Tibial artery (tissue), 4 donors: ENCODE data around the gene TRIP11.

ENCODE experiments used
- DNase-seq, 2 donors: peaks; one replicate each; pipeline ENCODE4 v3.0.0-alpha.2; 2019
- H3K27ac ChIP-seq, 2 donors: fragments of 200-600 bp; sonication (generic) in 1 of 2; 1 replicate in 1 of 2; 2 replicates in 1 of 2; pipeline ENCODE4 v1.5.1; 2018 to 2019; ENCODE audit warnings: mild to moderate bottlenecking in 1 of 2
- H3K27me3 ChIP-seq, 2 donors: fragments of 200-600 bp; sonication (generic) in 1 of 2; one replicate each; pipeline versions ENCODE4 v1.5.1 to v1.6.0; 2016 to 2019
- H3K36me3 ChIP-seq, 3 donors: fragments of 200-600 bp; sonication (generic) in 2 of 3; one replicate each; pipeline ENCODE4 v1.5.1; 2016 to 2019; ENCODE audit warnings: mild to moderate bottlenecking in 2 of 3
- H3K4me1 ChIP-seq, 4 donors: fragments of 200-600 bp; sonication (generic) in 2 of 4; 1 replicate in 3 of 4; 2 replicates in 1 of 4; pipeline ENCODE4 v1.5.1; 2016 to 2019
- H3K4me3 ChIP-seq, 2 donors: fragments of 200-600 bp; sonication (generic) in 1 of 2; 1 replicate in 1 of 2; 2 replicates in 1 of 2; pipeline ENCODE4 v1.5.1; 2018 to 2019; ENCODE audit warnings: mild to moderate bottlenecking in 2 of 2
- H3K9me3 ChIP-seq, 3 donors: fragments of 200-600 bp; sonication (generic) in 1 of 3; one replicate each; pipeline ENCODE4 v1.5.1; 2016 to 2019
- CTCF ChIP-seq, 2 experiments: fragments of 200-600 bp in 1 of 2; fragments of 450-650 bp in 1 of 2; IDR thresholded peaks; one replicate each; pipeline ENCODE4 v1.5.1; 2017 to 2019; ENCODE audit warnings: antibody characterized with exemption in 2 of 2, mild to moderate bottlenecking in 1 of 2, moderate library complexity in 1 of 2
- intact Hi-C: fragments of 100-400 bp; cut with DNase I; formaldehyde crosslinking; loops from one replicate; pipeline ENCODE4 v1.15.0; 2023; ENCODE audit warnings: low total_unique reads

The TRIP11 gene

GRCh38 chr14:91940209-91940608 is 99.7 kb downstream of the TRIP11 start:
- Histone ChIP-seq H3K4me1 (peaks cover 0 to 52% (median 8%) of the 10 kb centered on the region in 4 donors), H3K27ac (no peak overlapping the region), H3K4me3 (no peak overlapping the region), H3K27me3 (no peaks in the 10 kb centered on the region), H3K9me3 (no peaks in the 10 kb centered on the region), H3K36me3 (peaks cover 44 to 50% (median 49%) of the 10 kb centered on the region in 3 donors)
- no peak for TF ChIP-seq CTCF (IDR thresholded peaks at IDR 0.05)
- intact Hi-C loops = no loop called here
- no peak for DNase-seq

DNA sequence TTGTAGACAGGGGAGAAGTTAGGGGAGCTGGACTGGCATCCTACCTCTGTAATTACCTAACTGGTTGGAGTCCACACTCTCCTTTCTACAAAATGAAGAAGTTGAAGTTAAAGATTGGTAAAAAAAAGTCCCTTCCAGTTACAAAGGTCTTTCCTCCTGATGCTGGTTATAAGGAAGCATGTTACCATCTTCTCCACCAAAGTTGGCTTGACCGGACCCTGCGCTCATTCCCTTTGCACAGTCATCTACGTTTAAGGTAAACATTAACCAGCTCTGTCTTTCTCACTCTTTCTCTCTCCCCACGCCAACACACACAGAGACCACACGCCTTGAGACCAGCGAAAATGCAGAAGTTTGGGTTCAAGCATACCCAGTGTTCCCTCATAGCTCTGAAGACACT is 104.3 kb downstream of the TRIP11 start:
- no peaks in the 10 kb centered on the region for H3K27me3 ChIP-seq
- no peak for TF ChIP-seq CTCF (IDR thresholded peaks at IDR 0.05)
- peak in 1 of 2 donors; percentile 24 for DNase-seq
- H3K27ac ChIP-seq = no peak overlapping the region
- peaks cover 0 to 41% (median 21%) of the 10 kb centered on the region in 4 donors for H3K4me1 ChIP-seq
- peaks cover 35 to 58% (median 55%) of the 10 kb centered on the region in 3 donors for H3K36me3 ChIP-seq
- intact Hi-C loops = no loop called here
- H3K9me3 ChIP-seq = no peaks in the 10 kb centered on the region
- H3K4me3 ChIP-seq = no peak overlapping the region

DNA sequence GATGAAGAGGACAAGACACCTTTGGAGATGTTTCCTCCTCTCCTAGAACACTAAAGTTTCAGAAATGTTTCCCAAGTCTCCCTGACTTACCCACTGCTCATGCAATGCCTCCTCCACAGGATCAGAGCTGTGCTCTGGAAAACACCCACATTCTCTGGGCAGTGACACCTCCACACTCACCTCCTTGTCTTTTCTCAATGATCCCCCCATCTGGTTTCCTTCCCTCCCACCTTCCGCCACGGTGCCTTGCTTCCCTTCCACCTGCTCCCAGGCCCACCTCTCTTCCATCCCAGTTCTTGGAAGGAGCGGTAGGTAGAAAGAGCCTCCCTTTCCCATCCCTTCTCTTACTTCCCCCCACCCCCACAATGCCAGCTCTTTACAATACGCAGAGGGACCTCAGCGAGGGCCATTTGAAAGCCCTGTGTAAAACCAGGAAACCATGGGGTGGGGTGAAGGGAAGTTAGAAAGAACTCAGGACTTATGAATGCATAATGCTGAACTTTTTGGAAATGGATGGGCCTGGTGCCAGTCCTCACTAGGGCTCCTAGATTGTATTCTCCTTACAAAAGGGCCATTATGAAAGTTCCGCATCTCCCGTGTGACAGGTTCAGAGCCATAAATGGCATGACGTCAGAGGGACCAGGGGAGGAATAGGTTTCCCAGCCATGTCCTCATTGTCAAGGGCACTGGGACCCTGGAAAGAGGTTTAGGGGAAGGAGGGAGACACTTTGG is 105.1 kb downstream of the TRIP11 start:
- H3K27ac ChIP-seq = peak overlapping the region in 1 of 2 donors; percentile 12
- H3K27me3 ChIP-seq = no peaks in the 10 kb centered on the region
- DNase-seq = peak in 1 of 2 donors; percentile 48
- H3K4me3 ChIP-seq = no peak overlapping the region
- no peak for TF ChIP-seq CTCF (IDR thresholded peaks at IDR 0.05)
- H3K9me3 ChIP-seq = no peaks in the 10 kb centered on the region
- H3K4me1 ChIP-seq = peaks cover 0 to 50% (median 29%) of the 10 kb centered on the region in 4 donors
- intact Hi-C loops = no loop called here
- H3K36me3 ChIP-seq = peaks cover 27 to 51% (median 46%) of the 10 kb centered on the region in 3 donors

DNA sequence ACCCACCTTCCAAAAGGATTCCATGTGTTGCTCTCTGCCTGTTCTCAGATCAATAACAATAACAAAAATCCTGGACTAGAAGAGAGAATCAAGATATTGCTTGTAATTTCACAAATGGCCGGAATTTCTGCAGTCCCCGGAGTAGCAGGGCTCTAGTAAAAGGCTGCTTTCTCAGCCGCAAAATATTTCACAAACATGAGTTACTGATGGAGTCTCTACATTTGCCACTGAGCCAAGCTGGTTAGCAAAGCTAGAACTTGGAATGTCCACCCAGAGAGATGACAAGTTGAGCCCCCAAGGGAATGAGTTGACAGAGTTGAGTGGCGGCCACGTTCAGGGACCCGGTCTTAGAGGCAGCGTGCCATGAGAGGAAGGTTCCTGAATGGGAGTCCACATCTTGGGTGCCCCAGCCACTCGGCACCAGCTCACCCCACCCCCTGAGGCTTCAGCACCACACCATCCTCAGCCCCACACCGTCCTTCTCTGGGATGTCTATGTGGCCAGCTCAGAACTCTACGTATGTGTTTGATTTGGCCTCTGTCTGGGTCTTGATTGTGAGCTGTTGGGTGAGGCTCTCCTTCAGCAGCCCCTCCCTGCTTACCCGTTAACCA is 108.3 kb downstream of the TRIP11 start:
- Histone ChIP-seq H3K36me3 (peaks cover 10 to 31% (median 29%) of the 10 kb centered on the region in 3 donors), H3K4me3 (no peak overlapping the region), H3K9me3 (no peaks in the 10 kb centered on the region), H3K4me1 (peaks cover 0 to 69% (median 55%) of the 10 kb centered on the region in 4 donors), H3K27ac (peak overlapping the region; percentile 70 to 71), H3K27me3 (no peaks in the 10 kb centered on the region)
- TF ChIP-seq CTCF (IDR thresholded peaks at IDR 0.05) = no peak
- DNase-seq = peak; percentile 35 to 86
- intact Hi-C loops = no loop called here

DNA sequence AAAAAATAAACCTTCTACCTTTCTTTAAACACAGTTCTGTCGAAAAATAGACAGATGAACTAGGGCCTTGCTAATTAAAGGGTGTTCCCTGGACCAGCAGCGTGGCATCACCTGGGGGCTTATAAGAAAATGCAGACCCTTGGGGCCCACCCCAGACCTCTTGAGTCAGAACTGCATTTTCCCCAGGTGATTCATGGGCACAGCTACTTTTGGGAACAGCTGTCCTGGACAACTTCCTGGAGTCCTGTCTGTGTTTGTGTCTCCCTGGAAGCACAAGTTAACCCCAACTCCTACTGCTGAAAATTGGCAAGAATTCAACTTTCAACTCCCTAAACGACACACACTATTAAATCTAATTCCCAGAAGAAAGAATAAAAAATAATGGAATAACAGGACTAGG is 110.2 kb downstream of the TRIP11 start:
- no peak for TF ChIP-seq CTCF (IDR thresholded peaks at IDR 0.05)
- H3K4me3 ChIP-seq = no peak overlapping the region
- peaks cover 5 to 12% (median 11%) of the 10 kb centered on the region in 3 donors for H3K36me3 ChIP-seq
- no peaks in the 10 kb centered on the region for H3K27me3 ChIP-seq
- peaks cover 0 to 88% (median 74%) of the 10 kb centered on the region in 4 donors for H3K4me1 ChIP-seq
- DNase-seq = no peak
- no peaks in the 10 kb centered on the region for H3K9me3 ChIP-seq
- H3K27ac ChIP-seq = peak overlapping the region; percentile 70 to 71
- intact Hi-C loops = no loop called here
